ENCODE results near the gene RHBG. TPM values are rescaled to one million over a fixed set of nuclear protein-coding genes. Genes with fewer than 3 reads are reported as not detected.

RHBG gene
- total and polyA plus RNA-seq, 7 experiments from 2014 or later, result not detected

- Mint-ChIP-seq H3K4me1 (no peaks in the 10 kb centered on the region), H3K27me3 (peaks cover 36 to 63% (median 51%) of the 10 kb centered on the region in 5 donors), H3K4me3 (no peak overlapping the region), H3K27ac (no peak overlapping the region), H3K36me3 (no peaks in the 10 kb centered on the region), H3K9me3 (peaks cover 0 to under 1% (median 0%) of the 10 kb centered on the region in 11 donors)
- ChIA-PET POLR2A (no interaction called here), CTCF (no interaction called here)
- H3K4me1 ChIP-seq (ENCODE audit: control insufficient read depth in 2 of 2, insufficient read depth in 2 of 2, low read length in 2 of 2), result no peaks in the 10 kb centered on the region
- DNase-seq (no peak), ATAC-seq (no peak)
- H3K9me3 ChIP-seq (ENCODE audit: control insufficient read depth in 2 of 3, low read length in 3 of 3), result no peaks in the 10 kb centered on the region
- no peak overlapping the region for H3K4me3 ChIP-seq (ENCODE audit: low read length)
- no peaks in the 10 kb centered on the region for H3K36me3 ChIP-seq (ENCODE audit: control insufficient read depth in 2 of 3, insufficient read depth in 3 of 3, low read length in 3 of 3)
- H3K27ac ChIP-seq (ENCODE audit: low read depth, low read length), result no peak overlapping the region
- intact Hi-C loops (cut with micrococcal nuclease), result no loop called here
- no peaks in the 10 kb centered on the region for H3K27me3 ChIP-seq (ENCODE audit: control insufficient read depth in 2 of 2, insufficient read depth in 2 of 2, low read length in 2 of 2)
Measured at GRCh38 chr1:156406251-156406650, 37.2 kb downstream of the RHBG start.

DNA sequence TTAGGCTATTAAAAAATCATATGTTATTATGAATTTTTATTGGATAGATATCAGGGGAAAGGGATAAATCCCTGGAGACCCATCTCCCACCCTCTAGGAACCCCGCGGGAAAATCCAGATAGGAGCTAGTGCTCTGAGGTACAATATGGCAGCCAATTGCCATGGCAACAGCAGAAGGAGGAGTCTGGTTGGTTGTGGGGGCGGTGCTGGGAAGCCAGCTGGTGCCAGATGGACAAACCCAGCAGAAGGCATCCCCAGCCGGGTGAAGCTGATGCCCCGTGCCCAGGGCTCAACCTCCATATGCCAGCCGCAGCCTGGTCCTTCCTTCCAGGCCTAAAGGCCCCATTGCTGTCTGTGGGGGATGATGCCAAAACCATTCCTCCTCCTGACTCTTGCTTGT is 38.3 kb downstream of the RHBG start:
- H3K9me3 ChIP-seq (ENCODE audit: control insufficient read depth in 2 of 3, low read length in 3 of 3), result no peaks in the 10 kb centered on the region
- no peaks in the 10 kb centered on the region for H3K36me3 ChIP-seq (ENCODE audit: control insufficient read depth in 2 of 3, insufficient read depth in 3 of 3, low read length in 3 of 3)
- Mint-ChIP-seq H3K27ac (no peak overlapping the region), H3K9me3 (peaks cover 0 to 3% (median 0%) of the 10 kb centered on the region in 11 donors), H3K4me3 (no peak overlapping the region), H3K36me3 (no peaks in the 10 kb centered on the region), H3K27me3 (peaks cover 41 to 65% (median 51%) of the 10 kb centered on the region in 5 donors), H3K4me1 (no peaks in the 10 kb centered on the region)
- no peaks in the 10 kb centered on the region for H3K4me1 ChIP-seq (ENCODE audit: control insufficient read depth in 2 of 2, insufficient read depth in 2 of 2, low read length in 2 of 2)
- ChIA-PET POLR2A (no interaction called here), CTCF (no interaction called here)
- no peaks in the 10 kb centered on the region for H3K27me3 ChIP-seq (ENCODE audit: control insufficient read depth in 2 of 2, insufficient read depth in 2 of 2, low read length in 2 of 2)
- H3K27ac ChIP-seq (ENCODE audit: low read depth, low read length), result no peak overlapping the region
- no peak for ATAC-seq
- H3K4me3 ChIP-seq (ENCODE audit: low read length), result no peak overlapping the region
- intact Hi-C loops (cut with micrococcal nuclease), result no loop called here
- no peak for DNase-seq

DNA sequence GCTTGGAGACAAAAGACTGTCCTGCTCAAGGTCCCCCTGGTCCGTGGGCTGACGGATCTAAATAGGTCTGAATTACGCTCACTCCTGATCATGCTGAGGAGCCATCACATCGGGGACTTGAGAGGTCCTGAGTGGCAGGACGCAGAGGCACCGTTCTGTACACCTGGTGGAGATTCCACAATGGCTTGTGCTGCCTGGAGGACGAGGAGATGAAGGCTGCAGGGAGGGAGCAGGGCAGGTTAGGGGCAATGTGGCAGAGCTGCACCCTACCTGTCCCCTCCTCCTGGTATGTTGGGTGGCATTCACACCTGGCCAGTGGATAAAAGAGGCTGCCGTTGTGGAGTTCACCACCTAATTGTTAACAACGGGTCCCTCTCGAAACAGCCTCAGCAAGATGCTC is 38.7 kb downstream of the RHBG start:
- H3K27ac Mint-ChIP-seq, result no peak overlapping the region
- Histone ChIP-seq H3K4me3 (ENCODE audit: low read length) (no peak overlapping the region), H3K36me3 (ENCODE audit: control insufficient read depth in 2 of 3, insufficient read depth in 3 of 3, low read length in 3 of 3) (no peaks in the 10 kb centered on the region), H3K4me1 (ENCODE audit: control insufficient read depth in 2 of 2, insufficient read depth in 2 of 2, low read length in 2 of 2) (no peaks in the 10 kb centered on the region), H3K9me3 (ENCODE audit: control insufficient read depth in 2 of 3, low read length in 3 of 3) (no peaks in the 10 kb centered on the region), H3K27me3 (ENCODE audit: control insufficient read depth in 2 of 2, insufficient read depth in 2 of 2, low read length in 2 of 2) (no peaks in the 10 kb centered on the region), H3K27ac (ENCODE audit: low read depth, low read length) (no peak overlapping the region)
- ChIA-PET CTCF (no interaction called here), POLR2A (no interaction called here)
- no peaks in the 10 kb centered on the region for H3K36me3 Mint-ChIP-seq
- peaks cover 44 to 63% (median 51%) of the 10 kb centered on the region in 5 donors for H3K27me3 Mint-ChIP-seq
- peaks cover 0 to 3% (median 0%) of the 10 kb centered on the region in 11 donors for H3K9me3 Mint-ChIP-seq
- intact Hi-C loops (cut with micrococcal nuclease), result loop anchor here in 1 of 2 donors (2.0 kb wide), 1 partner anchor 19 kb away; no protein-coding TSS in a partner anchor
- DNase-seq (no peak), ATAC-seq (no peak)
- H3K4me1 Mint-ChIP-seq, result no peaks in the 10 kb centered on the region
- no peak overlapping the region for H3K4me3 Mint-ChIP-seq

- Mint-ChIP-seq H3K27ac (no peak overlapping the region), H3K4me1 (no peaks in the 10 kb centered on the region), H3K9me3 (peaks cover 0 to 4% (median 0%) of the 10 kb centered on the region in 11 donors), H3K4me3 (no peak overlapping the region), H3K27me3 (peaks cover 53 to 66% (median 58%) of the 10 kb centered on the region in 5 donors), H3K36me3 (no peaks in the 10 kb centered on the region)
- no peaks in the 10 kb centered on the region for H3K9me3 ChIP-seq (ENCODE audit: control insufficient read depth in 2 of 3, low read length in 3 of 3)
- H3K4me1 ChIP-seq (ENCODE audit: control insufficient read depth in 2 of 2, insufficient read depth in 2 of 2, low read length in 2 of 2), result no peaks in the 10 kb centered on the region
- no peaks in the 10 kb centered on the region for H3K36me3 ChIP-seq (ENCODE audit: control insufficient read depth in 2 of 3, insufficient read depth in 3 of 3, low read length in 3 of 3)
- ChIA-PET CTCF (interaction anchor here (0.5 kb wide), 1 partner anchor 389 kb away, joined by 6 read pairs; no protein-coding TSS in a partner anchor), POLR2A (no interaction called here)
- H3K27ac ChIP-seq (ENCODE audit: low read depth, low read length), result no peak overlapping the region
- intact Hi-C loops (cut with micrococcal nuclease), result loop anchor here in 1 of 2 donors (2.0 kb wide), 1 partner anchor 21 kb away; no protein-coding TSS in a partner anchor
- H3K27me3 ChIP-seq (ENCODE audit: control insufficient read depth in 2 of 2, insufficient read depth in 2 of 2, low read length in 2 of 2), result no peaks in the 10 kb centered on the region
- DNase-seq (no peak), ATAC-seq (no peak)
- no peak overlapping the region for H3K4me3 ChIP-seq (ENCODE audit: low read length)
Measured at GRCh38 chr1:156409439-156409838, 40.4 kb downstream of the RHBG start.

DNA sequence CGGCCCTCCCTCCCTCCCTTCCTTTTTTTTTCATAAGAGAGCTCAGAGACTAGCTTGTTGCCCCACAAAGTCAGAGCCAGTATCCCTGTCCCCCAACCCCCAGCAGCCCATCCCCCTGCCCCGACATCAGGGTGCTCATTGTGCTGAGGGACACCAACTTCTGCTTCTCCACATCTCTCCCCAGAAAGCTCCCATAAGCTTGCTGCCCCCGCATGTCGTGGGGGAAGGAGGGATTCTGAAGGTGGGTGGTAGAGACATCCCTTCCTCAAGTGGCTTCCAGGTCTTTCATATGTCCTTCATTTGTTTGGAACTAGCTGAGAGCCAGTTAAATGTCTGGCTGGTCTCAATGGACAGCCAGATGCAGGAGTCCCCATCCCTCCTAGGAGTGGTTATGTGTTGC is 41.2 kb downstream of the RHBG start:
- POLR2A ChIA-PET, result no interaction called here
- Mint-ChIP-seq H3K27ac (no peak overlapping the region), H3K36me3 (no peaks in the 10 kb centered on the region), H3K27me3 (peaks cover 61 to 67% (median 65%) of the 10 kb centered on the region in 5 donors), H3K4me3 (no peak overlapping the region), H3K9me3 (peaks cover 0 to 6% (median 0%) of the 10 kb centered on the region in 11 donors), H3K4me1 (no peaks in the 10 kb centered on the region)
- Histone ChIP-seq H3K4me1 (ENCODE audit: control insufficient read depth in 2 of 2, insufficient read depth in 2 of 2, low read length in 2 of 2) (no peaks in the 10 kb centered on the region), H3K4me3 (ENCODE audit: low read length) (no peak overlapping the region), H3K9me3 (ENCODE audit: control insufficient read depth in 2 of 3, low read length in 3 of 3) (no peaks in the 10 kb centered on the region), H3K27ac (ENCODE audit: low read depth, low read length) (no peak overlapping the region), H3K27me3 (ENCODE audit: control insufficient read depth in 2 of 2, insufficient read depth in 2 of 2, low read length in 2 of 2) (no peaks in the 10 kb centered on the region), H3K36me3 (ENCODE audit: control insufficient read depth in 2 of 3, insufficient read depth in 3 of 3, low read length in 3 of 3) (no peaks in the 10 kb centered on the region)
- CTCF ChIA-PET, result interaction anchor here (0.6 kb wide), 1 partner anchor 48 kb away, joined by 3 read pairs; no protein-coding TSS in a partner anchor
- ATAC-seq, result no peak
- intact Hi-C loops (cut with micrococcal nuclease), result no loop called here
- DNase-seq, result no peak

GRCh38 chr1:156410740-156411139 is 41.7 kb downstream of the RHBG start:
- no peaks in the 10 kb centered on the region for H3K4me1 ChIP-seq (ENCODE audit: control insufficient read depth in 2 of 2, insufficient read depth in 2 of 2, low read length in 2 of 2)
- H3K27ac Mint-ChIP-seq, result no peak overlapping the region
- ATAC-seq (no peak), DNase-seq (no peak)
- H3K4me1 Mint-ChIP-seq, result no peaks in the 10 kb centered on the region
- no peaks in the 10 kb centered on the region for H3K27me3 ChIP-seq (ENCODE audit: control insufficient read depth in 2 of 2, insufficient read depth in 2 of 2, low read length in 2 of 2)
- no peak overlapping the region for H3K4me3 ChIP-seq (ENCODE audit: low read length)
- no peak overlapping the region for H3K4me3 Mint-ChIP-seq
- H3K9me3 ChIP-seq (ENCODE audit: control insufficient read depth in 2 of 3, low read length in 3 of 3), result no peaks in the 10 kb centered on the region
- peaks cover 62 to 69% (median 66%) of the 10 kb centered on the region in 5 donors for H3K27me3 Mint-ChIP-seq
- ChIA-PET CTCF (interaction anchor here (0.6 kb wide), 1 partner anchor 47 kb away, joined by 3 read pairs; no protein-coding TSS in a partner anchor), POLR2A (no interaction called here)
- intact Hi-C loops (cut with micrococcal nuclease), result no loop called here
- H3K36me3 Mint-ChIP-seq, result no peaks in the 10 kb centered on the region
- no peak overlapping the region for H3K27ac ChIP-seq (ENCODE audit: low read depth, low read length)
- H3K36me3 ChIP-seq (ENCODE audit: control insufficient read depth in 2 of 3, insufficient read depth in 3 of 3, low read length in 3 of 3), result no peaks in the 10 kb centered on the region
- H3K9me3 Mint-ChIP-seq, result peaks cover 0 to 6% (median 0%) of the 10 kb centered on the region in 11 donors

DNA sequence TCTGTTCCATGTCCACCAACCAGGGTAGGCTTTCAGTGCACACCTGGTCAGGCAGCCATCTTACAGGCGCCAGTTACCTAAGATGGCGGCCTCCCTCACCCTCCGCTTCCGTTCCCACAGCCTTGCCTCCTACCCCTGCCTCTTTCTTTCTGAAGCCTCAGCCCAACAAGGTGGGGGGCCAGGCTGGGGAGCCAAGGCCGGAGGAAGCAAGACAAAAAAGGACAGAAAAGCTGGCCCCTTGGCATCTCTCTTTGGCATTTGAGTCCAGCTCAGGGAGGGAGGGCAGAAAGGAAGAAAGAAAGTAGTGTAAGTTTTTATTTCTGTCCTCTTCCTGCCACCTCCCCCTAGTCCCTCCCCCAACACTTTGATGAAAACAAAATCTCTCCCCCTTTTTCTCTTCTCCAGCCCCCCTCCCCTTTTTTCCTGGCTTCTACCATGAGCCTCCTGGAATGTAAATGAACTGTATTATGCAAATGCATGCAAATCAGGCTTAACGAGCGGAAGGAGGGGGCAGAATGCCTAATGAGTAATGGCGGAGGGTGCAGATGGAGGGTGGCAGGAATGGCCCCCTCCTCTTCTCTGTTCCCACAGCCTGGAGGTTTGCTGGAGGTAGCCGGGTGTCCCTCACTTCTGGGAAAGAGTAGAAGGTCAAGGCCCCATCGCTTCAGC is 43.8 kb downstream of the RHBG start:
- Mint-ChIP-seq H3K36me3 (no peaks in the 10 kb centered on the region), H3K27me3 (peaks cover 61 to 72% (median 66%) of the 10 kb centered on the region in 5 donors), H3K9me3 (peaks cover 0 to 6% (median 0%) of the 10 kb centered on the region in 11 donors), H3K4me3 (no peak overlapping the region), H3K27ac (no peak overlapping the region), H3K4me1 (no peaks in the 10 kb centered on the region)
- H3K27ac ChIP-seq (ENCODE audit: low read depth, low read length), result no peak overlapping the region
- ATAC-seq (no peak), DNase-seq (no peak)
- H3K9me3 ChIP-seq (ENCODE audit: control insufficient read depth in 2 of 3, low read length in 3 of 3), result no peaks in the 10 kb centered on the region
- POLR2A ChIA-PET, result no interaction called here
- H3K4me1 ChIP-seq (ENCODE audit: control insufficient read depth in 2 of 2, insufficient read depth in 2 of 2, low read length in 2 of 2), result no peaks in the 10 kb centered on the region
- intact Hi-C loops (cut with micrococcal nuclease), result no loop called here
- CTCF ChIA-PET, result no interaction called here
- H3K27me3 ChIP-seq (ENCODE audit: control insufficient read depth in 2 of 2, insufficient read depth in 2 of 2, low read length in 2 of 2), result no peaks in the 10 kb centered on the region
- H3K36me3 ChIP-seq (ENCODE audit: control insufficient read depth in 2 of 3, insufficient read depth in 3 of 3, low read length in 3 of 3), result no peaks in the 10 kb centered on the region
- H3K4me3 ChIP-seq (ENCODE audit: low read length), result no peak overlapping the region

Measured in naive thymus-derived CD4-positive, alpha-beta T cell (primary cell).